Measurements from ENCODE around the gene NCF4.

- no peak for TF ChIP-seq CTCF (IDR thresholded peaks at IDR 0.05)
- TF ChIP-seq POLR2A (IDR thresholded peaks at IDR 0.05) = no peak
Measured at GRCh38 chr22:36897611-36898010, 36.8 kb downstream of the NCF4 start.

Data from esophagus squamous epithelium (tissue), 4 donors.